ENCODE measurements around the gene RBM3.

Gene RBM3

DNA sequence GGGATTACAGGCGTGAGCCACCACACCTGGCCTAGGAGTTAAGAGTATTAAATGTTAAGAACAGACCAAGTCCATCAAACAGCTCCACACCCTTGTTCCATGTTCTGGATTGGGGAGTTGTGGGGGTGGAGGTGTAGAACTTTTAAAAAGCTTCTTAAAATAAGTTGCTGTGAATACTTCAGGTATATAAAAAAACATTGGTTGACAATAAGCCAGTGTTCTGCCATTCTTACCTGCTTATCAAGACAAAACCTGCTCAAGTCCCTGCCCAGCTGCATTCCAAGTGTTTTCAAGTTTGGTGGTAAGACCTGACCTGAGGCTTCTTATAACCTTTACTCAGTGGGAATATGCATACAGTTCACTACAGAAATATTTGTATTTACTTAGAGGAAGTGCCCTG lies 6.4 kb downstream of the RBM3 start:
- H3K4me1 ChIP-seq (ENCODE audit: control insufficient read depth, insufficient read depth, low read length) = no peaks in the 10 kb centered on the region
- no peaks in the 10 kb centered on the region for H3K9me3 ChIP-seq (ENCODE audit: control insufficient read depth, insufficient read depth, low read length)
- H3K9ac ChIP-seq (ENCODE audit: low read depth, low read length) = no peak overlapping the region
- no peaks in the 10 kb centered on the region for H3K27me3 ChIP-seq (ENCODE audit: control insufficient read depth, insufficient read depth, low read length)
- H3K36me3 ChIP-seq (ENCODE audit: control insufficient read depth, insufficient read depth, low read length) = peaks cover 24% of the 10 kb centered on the region
- no peak overlapping the region for H3K4me3 ChIP-seq (ENCODE audit: low read depth, low read length)

DNA sequence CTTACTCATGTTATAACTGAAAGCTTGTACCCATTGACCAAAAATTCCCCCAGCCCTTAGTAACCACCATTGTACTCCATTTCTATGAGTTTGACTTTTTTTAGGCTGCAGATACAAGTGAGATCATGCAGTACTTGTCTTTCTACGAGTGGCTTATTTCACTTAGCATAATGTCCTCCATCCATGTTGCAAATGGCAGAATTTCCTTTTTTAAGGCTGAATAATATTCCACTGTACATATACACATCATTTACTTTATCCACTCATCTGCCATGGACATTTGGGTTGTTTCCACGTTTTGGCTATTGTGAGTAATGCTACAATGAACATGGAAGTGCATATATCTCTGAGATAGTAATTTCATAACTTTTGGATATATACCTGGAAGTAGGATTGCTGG lies 10.4 kb downstream of the RBM3 start:
- Histone ChIP-seq H3K4me1 (ENCODE audit: control insufficient read depth, insufficient read depth, low read length) (no peaks in the 10 kb centered on the region), H3K27me3 (ENCODE audit: control insufficient read depth, insufficient read depth, low read length) (no peaks in the 10 kb centered on the region), H3K36me3 (ENCODE audit: control insufficient read depth, insufficient read depth, low read length) (peaks cover 4% of the 10 kb centered on the region), H3K9me3 (ENCODE audit: control insufficient read depth, insufficient read depth, low read length) (no peaks in the 10 kb centered on the region), H3K4me3 (ENCODE audit: low read depth, low read length) (no peak overlapping the region), H3K9ac (ENCODE audit: low read depth, low read length) (no peak overlapping the region)

DNA sequence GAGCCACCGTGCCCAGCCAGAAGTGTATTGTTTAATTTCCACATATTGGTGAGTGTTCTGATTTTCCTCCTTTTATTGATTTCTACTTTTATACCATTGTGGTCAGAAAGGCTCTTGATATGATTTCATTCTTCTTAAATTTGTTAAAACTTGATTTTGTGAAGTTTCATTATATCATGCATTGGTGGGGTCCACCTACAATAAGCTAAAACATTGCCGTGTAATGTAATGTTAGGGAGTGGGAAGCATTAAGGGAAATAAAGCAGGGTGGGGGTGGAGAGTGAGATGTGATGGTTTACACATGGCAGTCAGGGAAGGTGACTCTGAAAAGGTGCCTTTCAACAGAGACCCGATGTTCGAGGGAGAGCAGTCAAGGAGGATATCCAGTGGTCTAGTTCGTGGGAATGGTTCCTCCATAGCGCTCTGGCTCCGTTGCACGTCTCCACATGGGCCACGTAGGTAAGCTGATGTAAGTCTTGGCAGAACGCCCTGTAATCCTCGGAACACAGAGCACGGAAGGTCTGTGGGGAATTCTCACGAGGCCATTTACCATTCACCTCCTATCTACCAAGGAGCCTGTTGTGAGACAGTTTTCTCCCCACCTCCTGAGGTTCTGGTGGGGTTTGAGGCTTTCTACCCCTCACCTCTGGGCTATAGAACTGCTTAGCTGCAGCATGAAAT lies 15.3 kb downstream of the RBM3 start:
- H3K27me3 ChIP-seq (ENCODE audit: control insufficient read depth, insufficient read depth, low read length) = no peaks in the 10 kb centered on the region
- H3K9me3 ChIP-seq (ENCODE audit: control insufficient read depth, insufficient read depth, low read length) = no peaks in the 10 kb centered on the region
- H3K9ac ChIP-seq (ENCODE audit: low read depth, low read length) = no peak overlapping the region
- no peaks in the 10 kb centered on the region for H3K36me3 ChIP-seq (ENCODE audit: control insufficient read depth, insufficient read depth, low read length)
- no peaks in the 10 kb centered on the region for H3K4me1 ChIP-seq (ENCODE audit: control insufficient read depth, insufficient read depth, low read length)
- no peak overlapping the region for H3K4me3 ChIP-seq (ENCODE audit: low read depth, low read length)

GRCh38 chrX:48590203-48591103 lies 16.2 kb downstream of the RBM3 start:
- no peak overlapping the region for H3K4me3 ChIP-seq (ENCODE audit: low read depth, low read length)
- no peak overlapping the region for H3K9ac ChIP-seq (ENCODE audit: low read depth, low read length)
- no peaks in the 10 kb centered on the region for H3K36me3 ChIP-seq (ENCODE audit: control insufficient read depth, insufficient read depth, low read length)
- no peaks in the 10 kb centered on the region for H3K27me3 ChIP-seq (ENCODE audit: control insufficient read depth, insufficient read depth, low read length)
- no peaks in the 10 kb centered on the region for H3K9me3 ChIP-seq (ENCODE audit: control insufficient read depth, insufficient read depth, low read length)
- H3K4me1 ChIP-seq (ENCODE audit: control insufficient read depth, insufficient read depth, low read length) = no peaks in the 10 kb centered on the region

GRCh38 chrX:48591255-48591791 lies 17.0 kb downstream of the RBM3 start:
- Histone ChIP-seq H3K9ac (ENCODE audit: low read depth, low read length) (no peak overlapping the region), H3K27me3 (ENCODE audit: control insufficient read depth, insufficient read depth, low read length) (no peaks in the 10 kb centered on the region), H3K36me3 (ENCODE audit: control insufficient read depth, insufficient read depth, low read length) (no peaks in the 10 kb centered on the region), H3K9me3 (ENCODE audit: control insufficient read depth, insufficient read depth, low read length) (no peaks in the 10 kb centered on the region), H3K4me1 (ENCODE audit: control insufficient read depth, insufficient read depth, low read length) (no peaks in the 10 kb centered on the region), H3K4me3 (ENCODE audit: low read depth, low read length) (no peak overlapping the region)

- Histone ChIP-seq H3K27me3 (ENCODE audit: control insufficient read depth, insufficient read depth, low read length) (no peaks in the 10 kb centered on the region), H3K4me1 (ENCODE audit: control insufficient read depth, insufficient read depth, low read length) (no peaks in the 10 kb centered on the region), H3K4me3 (ENCODE audit: low read depth, low read length) (no peak overlapping the region), H3K36me3 (ENCODE audit: control insufficient read depth, insufficient read depth, low read length) (no peaks in the 10 kb centered on the region), H3K9ac (ENCODE audit: low read depth, low read length) (no peak overlapping the region), H3K9me3 (ENCODE audit: control insufficient read depth, insufficient read depth, low read length) (no peaks in the 10 kb centered on the region)
Observed at GRCh38 chrX:48592971-48593370, 18.7 kb downstream of the RBM3 start.

DNA sequence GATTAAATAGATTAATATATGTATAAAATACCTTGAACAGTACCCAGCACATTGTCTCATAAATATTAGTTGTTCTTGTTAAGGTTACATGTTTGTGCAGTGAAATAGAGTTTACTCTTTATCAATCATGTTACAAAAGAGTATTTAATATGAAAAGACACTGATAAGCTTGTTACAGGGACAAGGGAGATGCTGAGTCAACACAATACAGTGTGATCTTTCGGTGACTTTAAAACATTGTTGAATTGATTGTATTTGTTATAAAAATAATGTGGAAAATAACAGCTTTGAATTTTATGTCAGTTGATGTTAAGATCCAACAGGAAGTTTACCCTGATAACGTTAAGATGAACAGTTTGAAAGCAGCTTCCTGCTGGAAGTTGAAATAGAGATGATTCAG lies 21.6 kb downstream of the RBM3 start:
- no peak overlapping the region for H3K4me3 ChIP-seq (ENCODE audit: low read depth, low read length)
- no peaks in the 10 kb centered on the region for H3K4me1 ChIP-seq (ENCODE audit: control insufficient read depth, insufficient read depth, low read length)
- H3K9ac ChIP-seq (ENCODE audit: low read depth, low read length) = no peak overlapping the region
- no peaks in the 10 kb centered on the region for H3K27me3 ChIP-seq (ENCODE audit: control insufficient read depth, insufficient read depth, low read length)
- peaks cover 12% of the 10 kb centered on the region for H3K36me3 ChIP-seq (ENCODE audit: control insufficient read depth, insufficient read depth, low read length)
- no peaks in the 10 kb centered on the region for H3K9me3 ChIP-seq (ENCODE audit: control insufficient read depth, insufficient read depth, low read length)

GRCh38 chrX:48597353-48598264 lies 23.3 kb downstream of the RBM3 start, which contains the start of gene WDR13:
WDR13 (plus strand) TSS chrX:48597492; CDS start chrX:48597997, 505 bp downstream.
- H3K9me3 ChIP-seq (ENCODE audit: control insufficient read depth, insufficient read depth, low read length) = no peaks in the 10 kb centered on the region
- peaks cover 12% of the 10 kb centered on the region for H3K36me3 ChIP-seq (ENCODE audit: control insufficient read depth, insufficient read depth, low read length)
- H3K27me3 ChIP-seq (ENCODE audit: control insufficient read depth, insufficient read depth, low read length) = no peaks in the 10 kb centered on the region
- no peak within 1 kb of the TSS for H3K9ac ChIP-seq (ENCODE audit: low read depth, low read length)
- H3K4me3 ChIP-seq (ENCODE audit: low read depth, low read length) = peak within 1 kb of the TSS; percentile 87
- no peaks in the 10 kb centered on the region for H3K4me1 ChIP-seq (ENCODE audit: control insufficient read depth, insufficient read depth, low read length)

DNA sequence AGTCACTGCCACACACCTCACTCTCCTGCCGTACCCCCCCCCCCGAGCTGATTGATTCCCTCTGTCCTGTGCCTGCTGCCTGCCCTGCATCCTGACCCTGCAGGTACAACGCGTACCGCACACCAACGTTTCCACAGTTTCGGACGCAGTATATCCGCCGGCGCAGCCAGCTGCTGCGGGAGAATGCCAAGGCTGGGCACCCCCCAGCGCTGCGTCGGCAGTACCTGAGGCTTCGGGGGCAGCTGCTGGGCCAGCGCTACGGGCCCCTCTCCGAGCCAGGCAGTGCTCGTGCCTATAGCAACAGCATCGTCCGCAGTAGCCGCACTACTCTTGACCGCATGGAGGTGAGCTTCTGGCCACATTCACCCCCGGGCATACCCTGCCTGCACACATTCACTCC lies 24.3 kb downstream of the RBM3 start:
- Histone ChIP-seq H3K4me3 (ENCODE audit: low read depth, low read length) (peak overlapping the region; percentile 27), H3K27me3 (ENCODE audit: control insufficient read depth, insufficient read depth, low read length) (no peaks in the 10 kb centered on the region), H3K36me3 (ENCODE audit: control insufficient read depth, insufficient read depth, low read length) (peaks cover 12% of the 10 kb centered on the region), H3K9ac (ENCODE audit: low read depth, low read length) (no peak overlapping the region), H3K9me3 (ENCODE audit: control insufficient read depth, insufficient read depth, low read length) (no peaks in the 10 kb centered on the region), H3K4me1 (ENCODE audit: control insufficient read depth, insufficient read depth, low read length) (no peaks in the 10 kb centered on the region)

GRCh38 chrX:48599341-48599740 lies 25.1 kb downstream of the RBM3 start:
- no peaks in the 10 kb centered on the region for H3K9me3 ChIP-seq (ENCODE audit: control insufficient read depth, insufficient read depth, low read length)
- peaks cover 12% of the 10 kb centered on the region for H3K36me3 ChIP-seq (ENCODE audit: control insufficient read depth, insufficient read depth, low read length)
- no peaks in the 10 kb centered on the region for H3K27me3 ChIP-seq (ENCODE audit: control insufficient read depth, insufficient read depth, low read length)
- H3K9ac ChIP-seq (ENCODE audit: low read depth, low read length) = no peak overlapping the region
- no peak overlapping the region for H3K4me3 ChIP-seq (ENCODE audit: low read depth, low read length)
- H3K4me1 ChIP-seq (ENCODE audit: control insufficient read depth, insufficient read depth, low read length) = no peaks in the 10 kb centered on the region

- Histone ChIP-seq H3K4me1 (ENCODE audit: control insufficient read depth, insufficient read depth, low read length) (no peaks in the 10 kb centered on the region), H3K9me3 (ENCODE audit: control insufficient read depth, insufficient read depth, low read length) (no peaks in the 10 kb centered on the region), H3K4me3 (ENCODE audit: low read depth, low read length) (no peak overlapping the region), H3K36me3 (ENCODE audit: control insufficient read depth, insufficient read depth, low read length) (peaks cover 16% of the 10 kb centered on the region), H3K9ac (ENCODE audit: low read depth, low read length) (no peak overlapping the region), H3K27me3 (ENCODE audit: control insufficient read depth, insufficient read depth, low read length) (no peaks in the 10 kb centered on the region)
Observed at GRCh38 chrX:48600226-48600625, 25.9 kb downstream of the RBM3 start.

All from iPS-15b (cell line).